Liver (tissue), 9 donors: ENCODE results near the gene APRT. TPM values are rescaled to one million over a fixed set of nuclear protein-coding genes. Genes with fewer than 3 reads are reported as not detected.

Source experiments
- DNase-seq: peaks from one replicate; pipeline ENCODE4 v3.0.0-alpha.2; 2017; ENCODE audit warnings: low spot score
- H3K27ac ChIP-seq, 2 donors: one replicate each; pipeline ENCODE4 v1.7.0; 2013; ENCODE audit warnings: inconsistent platforms in 2 of 2, low read length in 2 of 2, control low read depth in 1 of 2, low read depth in 1 of 2, mild to moderate bottlenecking in 1 of 2
- H3K27me3 ChIP-seq, 4 donors: one replicate each; pipeline versions ENCODE4 v1.6.1 to v1.7.0; 2013; ENCODE audit warnings: low read length in 3 of 4, inconsistent platforms in 1 of 4, mild to moderate bottlenecking in 1 of 4, moderate library complexity in 1 of 4; ENCODE audit not compliant: control insufficient read depth in 4 of 4, insufficient read depth in 4 of 4
- H3K36me3 ChIP-seq, 4 donors: one replicate each; pipeline versions ENCODE4 v1.6.1 to v1.7.0; 2013; ENCODE audit warnings: low read length in 3 of 4, mild to moderate bottlenecking in 3 of 4, low read depth in 1 of 4, moderate library complexity in 1 of 4; ENCODE audit not compliant: control insufficient read depth in 4 of 4, insufficient read depth in 3 of 4
- H3K4me1 ChIP-seq, 4 donors: one replicate each; pipeline versions ENCODE4 v1.6.1 to v1.7.0; 2013; ENCODE audit warnings: low read length in 3 of 4, mild to moderate bottlenecking in 3 of 4, moderate library complexity in 1 of 4; ENCODE audit not compliant: control insufficient read depth in 4 of 4, insufficient read depth in 4 of 4
- H3K4me3 ChIP-seq, 3 donors: one replicate each; pipeline versions ENCODE4 v1.6.1 to v1.7.0; 2013; ENCODE audit warnings: low read length in 3 of 3, control low read depth in 1 of 3, low read depth in 1 of 3, mild to moderate bottlenecking in 1 of 3
- H3K9ac ChIP-seq, 2 donors: one replicate each; pipeline ENCODE4 v1.7.0; 2013; ENCODE audit warnings: low read length in 2 of 2, mild to moderate bottlenecking in 2 of 2, moderate library complexity in 2 of 2, control low read depth in 1 of 2, low read depth in 1 of 2
- H3K9me3 ChIP-seq, 4 donors: one replicate each; pipeline versions ENCODE4 v1.6.1 to v1.7.0; 2013; ENCODE audit warnings: low read length in 3 of 4; ENCODE audit not compliant: control insufficient read depth in 4 of 4
- EGR1 ChIP-seq, 2 donors: IDR thresholded peaks; 2 replicates each; pipeline ENCODE4 v1.6.1; 2016 to 2018; ENCODE audit warnings: antibody characterized with exemption in 2 of 2, low read depth in 2 of 2
- FOXA1 ChIP-seq: IDR thresholded peaks from 2 replicates; pipeline ENCODE4 v1.6.1; 2016; ENCODE audit warnings: antibody characterized with exemption
- FOXA2 ChIP-seq: IDR thresholded peaks from 2 replicates; pipeline ENCODE4 v1.6.1; 2016; ENCODE audit warnings: antibody characterized with exemption
- GABPA ChIP-seq, 2 donors: IDR thresholded peaks in 1 of 2; conservative IDR thresholded peaks in 1 of 2; 2 replicates each; pipeline ENCODE4 v1.6.1; 2016; ENCODE audit warnings: antibody characterized with exemption in 2 of 2, mild to moderate bottlenecking in 1 of 2, moderate library complexity in 1 of 2
- HNF4A ChIP-seq, 2 donors: conservative IDR thresholded peaks; 2 replicates each; pipeline ENCODE4 v1.6.1; 2016; ENCODE audit warnings: antibody characterized with exemption in 2 of 2, mild to moderate bottlenecking in 2 of 2
- HNF4G ChIP-seq: IDR thresholded peaks from 2 replicates; pipeline ENCODE4 v1.6.1; 2016; ENCODE audit warnings: antibody characterized with exemption
- JUND ChIP-seq, 2 donors: IDR thresholded peaks; 2 replicates each; pipeline ENCODE4 v1.6.1; 2016; ENCODE audit warnings: antibody characterized with exemption in 2 of 2
- NR2F2 ChIP-seq: IDR thresholded peaks from 2 replicates; pipeline ENCODE4 v1.6.1; 2016; ENCODE audit warnings: antibody characterized with exemption
- RAD21 ChIP-seq, 2 donors: IDR thresholded peaks; 2 replicates each; pipeline ENCODE4 v1.6.1; 2016; ENCODE audit warnings: antibody characterized with exemption in 2 of 2, mild to moderate bottlenecking in 2 of 2
- REST ChIP-seq: IDR thresholded peaks from 2 replicates; pipeline ENCODE4 v1.6.1; 2016; ENCODE audit warnings: antibody characterized with exemption, mild to moderate bottlenecking
- RXRA ChIP-seq, 2 donors: IDR thresholded peaks; 2 replicates each; pipeline ENCODE4 v1.6.1; 2017 to 2018; ENCODE audit warnings: antibody characterized with exemption in 2 of 2, mild to moderate bottlenecking in 1 of 2
- SP1 ChIP-seq: IDR thresholded peaks from 2 replicates; pipeline ENCODE4 v1.6.1; 2018; ENCODE audit warnings: antibody characterized with exemption, mild to moderate bottlenecking
- TAF1 ChIP-seq: conservative IDR thresholded peaks from 2 replicates; pipeline ENCODE4 v1.6.1; 2016; ENCODE audit warnings: antibody characterized with exemption, mild to moderate bottlenecking
- YY1 ChIP-seq: IDR thresholded peaks from 2 replicates; pipeline ENCODE4 v1.6.1; 2016; ENCODE audit warnings: antibody characterized with exemption, mild to moderate bottlenecking
- ZBTB33 ChIP-seq: IDR thresholded peaks from 2 replicates; pipeline ENCODE4 v1.6.1; 2016; ENCODE audit warnings: antibody characterized with exemption
- WGBS: extraction: QIAGEN DNeasy Blood & Tissue Kit; methylation state at CpG from one replicate; pipeline ENCODE4 v1.1.7; 2013; 5-methylcytosine and 5-hydroxymethylcytosine counted together
- polyA plus RNA-seq, 2 donors: library from polyadenylated mRNA; stranded (reverse) in 1 of 2; unstranded in 1 of 2; fragments of 200-250 nt in 1 of 2; fragments of >200 nt in 1 of 2; fragmentation: Nextera tagmentation in 1 of 2; extraction: Ambion mirVana in 1 of 2; gene quantifications; one replicate each; pipeline versions ENCODE4 v1.2.1 to v1.2.3, GENCODE V29; 2013 to 2015
- total RNA-seq, 2 donors: library from RNA; depleted of rRNA; stranded (reverse); fragments of >200 nt; gene quantifications; one replicate each; pipeline ENCODE4 v1.2.3, GENCODE V29; 2014
- TF ChIP-seq, protein P1 (sequence below): IDR thresholded peaks from 2 replicates; pipeline ENCODE4 v1.6.1; 2016; ENCODE audit warnings: antibody characterized with exemption
- TF ChIP-seq, protein P2 (sequence below): IDR thresholded peaks from 2 replicates; pipeline ENCODE4 v1.6.1; 2016; ENCODE audit warnings: antibody characterized with exemption
- TF ChIP-seq, protein P3 (sequence below): fragments of 150-350 bp; IDR thresholded peaks from 2 replicates; pipeline ENCODE4 v1.5.1; 2017; ENCODE audit warnings: improper control_type of control experiment, low read depth, low read length; ENCODE audit not compliant: missing input control
- donor health status: healthy.
- donor health status: healthy.
- donor health status: healthy.
- donor health status: healthy.
- donor health status: healthy.

APRT gene
- total and polyA plus RNA-seq, 4 donors = 27.9 to 160 (median 94.4) TPM

DNA sequence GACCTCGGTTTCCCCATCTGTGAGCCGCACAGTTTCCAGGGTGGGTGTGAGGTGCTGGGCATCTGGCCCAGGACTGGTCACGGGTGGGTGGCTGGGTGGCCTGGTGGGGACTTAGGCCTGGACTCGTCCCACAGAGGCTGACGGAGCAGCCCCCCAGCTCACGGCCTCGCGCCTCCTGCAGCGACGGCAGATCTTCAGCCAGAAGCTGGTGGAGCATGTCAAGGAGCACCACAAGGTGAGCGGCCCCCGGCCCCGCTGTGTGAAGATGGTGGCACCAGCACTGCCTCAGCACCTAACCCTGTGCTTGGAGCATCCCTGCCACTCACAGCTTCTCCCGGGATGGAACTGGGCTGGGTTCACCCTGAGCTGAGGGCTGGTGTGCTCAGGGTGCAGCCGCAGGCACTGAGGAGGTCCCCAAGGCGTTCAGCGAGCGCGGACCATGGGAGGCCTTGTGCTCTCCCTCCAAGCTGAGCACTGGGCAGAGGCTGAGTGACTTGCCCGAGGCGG is 5.8 kb downstream of the APRT start:
- WGBS = 94% methylated on average over 21 of the region's 21 CpGs
- Histone ChIP-seq H3K4me1 (peaks cover 14 to 35% (median 18%) of the 10 kb centered on the region in 4 donors), H3K27me3 (no peaks in the 10 kb centered on the region), H3K4me3 (no peak overlapping the region), H3K27ac (no peak overlapping the region), H3K9ac (no peak overlapping the region), H3K36me3 (peaks cover 0 to 8% (median 3%) of the 10 kb centered on the region in 4 donors), H3K9me3 (no peaks in the 10 kb centered on the region)
- no peak for DNase-seq
- TF ChIP-seq FOXA1 = no peak
- TF ChIP-seq HNF4G = no peak

DNA sequence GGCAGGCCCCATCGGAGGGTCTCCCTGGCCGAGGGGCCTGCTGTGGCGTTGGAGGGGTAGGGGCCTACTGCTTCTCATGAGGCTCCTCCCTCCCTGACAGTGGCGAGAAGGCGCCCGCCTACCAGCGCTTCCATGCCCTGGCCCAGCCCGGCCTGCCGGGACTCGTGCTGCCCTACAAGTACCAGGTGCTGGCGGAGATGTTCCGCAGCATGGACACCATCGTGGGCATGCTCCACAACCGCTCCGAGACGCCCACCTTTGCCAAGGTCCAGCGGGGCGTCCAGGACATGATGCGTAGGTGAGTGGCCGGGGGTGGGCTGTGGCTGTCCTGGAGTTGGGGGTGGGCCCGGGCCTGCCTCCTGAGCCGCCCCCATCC is 6.4 kb downstream of the APRT start:
- no peak for TF ChIP-seq RAD21 (IDR thresholded peaks at IDR 0.05)
- TF ChIP-seq FOXA1 = no peak
- no peak for TF ChIP-seq RXRA (IDR thresholded peaks at IDR 0.05)
- no peak for TF ChIP-seq TAF1
- TF ChIP-seq, protein P1, sequence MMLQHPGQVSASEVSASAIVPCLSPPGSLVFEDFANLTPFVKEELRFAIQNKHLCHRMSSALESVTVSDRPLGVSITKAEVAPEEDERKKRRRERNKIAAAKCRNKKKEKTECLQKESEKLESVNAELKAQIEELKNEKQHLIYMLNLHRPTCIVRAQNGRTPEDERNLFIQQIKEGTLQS = no peak
- TF ChIP-seq, protein P2, sequence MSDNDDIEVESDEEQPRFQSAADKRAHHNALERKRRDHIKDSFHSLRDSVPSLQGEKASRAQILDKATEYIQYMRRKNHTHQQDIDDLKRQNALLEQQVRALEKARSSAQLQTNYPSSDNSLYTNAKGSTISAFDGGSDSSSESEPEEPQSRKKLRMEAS = no peak
- TF ChIP-seq REST = no peak
- TF ChIP-seq, protein P3, sequence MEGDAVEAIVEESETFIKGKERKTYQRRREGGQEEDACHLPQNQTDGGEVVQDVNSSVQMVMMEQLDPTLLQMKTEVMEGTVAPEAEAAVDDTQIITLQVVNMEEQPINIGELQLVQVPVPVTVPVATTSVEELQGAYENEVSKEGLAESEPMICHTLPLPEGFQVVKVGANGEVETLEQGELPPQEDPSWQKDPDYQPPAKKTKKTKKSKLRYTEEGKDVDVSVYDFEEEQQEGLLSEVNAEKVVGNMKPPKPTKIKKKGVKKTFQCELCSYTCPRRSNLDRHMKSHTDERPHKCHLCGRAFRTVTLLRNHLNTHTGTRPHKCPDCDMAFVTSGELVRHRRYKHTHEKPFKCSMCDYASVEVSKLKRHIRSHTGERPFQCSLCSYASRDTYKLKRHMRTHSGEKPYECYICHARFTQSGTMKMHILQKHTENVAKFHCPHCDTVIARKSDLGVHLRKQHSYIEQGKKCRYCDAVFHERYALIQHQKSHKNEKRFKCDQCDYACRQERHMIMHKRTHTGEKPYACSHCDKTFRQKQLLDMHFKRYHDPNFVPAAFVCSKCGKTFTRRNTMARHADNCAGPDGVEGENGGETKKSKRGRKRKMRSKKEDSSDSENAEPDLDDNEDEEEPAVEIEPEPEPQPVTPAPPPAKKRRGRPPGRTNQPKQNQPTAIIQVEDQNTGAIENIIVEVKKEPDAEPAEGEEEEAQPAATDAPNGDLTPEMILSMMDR = no peak
- no peak for TF ChIP-seq YY1
- TF ChIP-seq SP1 = no peak
- TF ChIP-seq ZBTB33 = no peak
- TF ChIP-seq HNF4A (conservative IDR thresholded peaks at IDR 0.05) = no peak
- no peak for TF ChIP-seq FOXA2
- no peak for TF ChIP-seq HNF4G
- TF ChIP-seq NR2F2 = no peak
- TF ChIP-seq JUND (IDR thresholded peaks at IDR 0.05) = no peak
- no peak for TF ChIP-seq EGR1 (IDR thresholded peaks at IDR 0.05; ENCODE audit: low read depth in 2 of 2)
- TF ChIP-seq GABPA (IDR thresholded peaks at IDR 0.05 in 1 of 2, conservative IDR thresholded peaks at IDR 0.05 in 1 of 2) = no peak
- Histone ChIP-seq H3K36me3 (peaks cover 0 to 8% (median 3%) of the 10 kb centered on the region in 4 donors), H3K27me3 (no peaks in the 10 kb centered on the region), H3K4me3 (no peak overlapping the region), H3K4me1 (peaks cover 11 to 29% (median 13%) of the 10 kb centered on the region in 4 donors), H3K9me3 (no peaks in the 10 kb centered on the region), H3K27ac (no peak overlapping the region), H3K9ac (peak overlapping the region in 1 of 2 donors; percentile 21)
- no peak for DNase-seq
- WGBS = 92% methylated on average over 22 of the region's 22 CpGs
